Hepatocyte (in vitro differentiated cells): ENCODE results near the gene HCN3.

Experiments used
- EZH2 ChIP-seq: fragments of 200-600 bp; sonication (generic); IDR thresholded peaks from 2 replicates; pipeline ENCODE4 v1.6.1; 2016; ENCODE audit warnings: antibody characterized with exemption, mild to moderate bottlenecking, borderline replicate concordance
- TF ChIP-seq, protein P1 (sequence below): fragments of 200-600 bp; sonication (generic); IDR thresholded peaks from 2 replicates; pipeline ENCODE4 v1.5.1; 2016; ENCODE audit warnings: antibody characterized with exemption, mild to moderate bottlenecking; ENCODE audit not compliant: poor library complexity

- TF ChIP-seq, protein P1, sequence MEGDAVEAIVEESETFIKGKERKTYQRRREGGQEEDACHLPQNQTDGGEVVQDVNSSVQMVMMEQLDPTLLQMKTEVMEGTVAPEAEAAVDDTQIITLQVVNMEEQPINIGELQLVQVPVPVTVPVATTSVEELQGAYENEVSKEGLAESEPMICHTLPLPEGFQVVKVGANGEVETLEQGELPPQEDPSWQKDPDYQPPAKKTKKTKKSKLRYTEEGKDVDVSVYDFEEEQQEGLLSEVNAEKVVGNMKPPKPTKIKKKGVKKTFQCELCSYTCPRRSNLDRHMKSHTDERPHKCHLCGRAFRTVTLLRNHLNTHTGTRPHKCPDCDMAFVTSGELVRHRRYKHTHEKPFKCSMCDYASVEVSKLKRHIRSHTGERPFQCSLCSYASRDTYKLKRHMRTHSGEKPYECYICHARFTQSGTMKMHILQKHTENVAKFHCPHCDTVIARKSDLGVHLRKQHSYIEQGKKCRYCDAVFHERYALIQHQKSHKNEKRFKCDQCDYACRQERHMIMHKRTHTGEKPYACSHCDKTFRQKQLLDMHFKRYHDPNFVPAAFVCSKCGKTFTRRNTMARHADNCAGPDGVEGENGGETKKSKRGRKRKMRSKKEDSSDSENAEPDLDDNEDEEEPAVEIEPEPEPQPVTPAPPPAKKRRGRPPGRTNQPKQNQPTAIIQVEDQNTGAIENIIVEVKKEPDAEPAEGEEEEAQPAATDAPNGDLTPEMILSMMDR, result no peak
- no peak for TF ChIP-seq EZH2
These were observed 4.6 kb upstream of the HCN3 start for GRCh38 chr1:155272466-155273342.
